Measurements from ENCODE around the gene TRPM4.
A peak's percentile ranks its signal among the peaks of the same experiment; 100 is the strongest.

The TRPM4 gene
- total RNA-seq, result 0 to 0.35 (median 0) reads per million in 3 donors

DNA sequence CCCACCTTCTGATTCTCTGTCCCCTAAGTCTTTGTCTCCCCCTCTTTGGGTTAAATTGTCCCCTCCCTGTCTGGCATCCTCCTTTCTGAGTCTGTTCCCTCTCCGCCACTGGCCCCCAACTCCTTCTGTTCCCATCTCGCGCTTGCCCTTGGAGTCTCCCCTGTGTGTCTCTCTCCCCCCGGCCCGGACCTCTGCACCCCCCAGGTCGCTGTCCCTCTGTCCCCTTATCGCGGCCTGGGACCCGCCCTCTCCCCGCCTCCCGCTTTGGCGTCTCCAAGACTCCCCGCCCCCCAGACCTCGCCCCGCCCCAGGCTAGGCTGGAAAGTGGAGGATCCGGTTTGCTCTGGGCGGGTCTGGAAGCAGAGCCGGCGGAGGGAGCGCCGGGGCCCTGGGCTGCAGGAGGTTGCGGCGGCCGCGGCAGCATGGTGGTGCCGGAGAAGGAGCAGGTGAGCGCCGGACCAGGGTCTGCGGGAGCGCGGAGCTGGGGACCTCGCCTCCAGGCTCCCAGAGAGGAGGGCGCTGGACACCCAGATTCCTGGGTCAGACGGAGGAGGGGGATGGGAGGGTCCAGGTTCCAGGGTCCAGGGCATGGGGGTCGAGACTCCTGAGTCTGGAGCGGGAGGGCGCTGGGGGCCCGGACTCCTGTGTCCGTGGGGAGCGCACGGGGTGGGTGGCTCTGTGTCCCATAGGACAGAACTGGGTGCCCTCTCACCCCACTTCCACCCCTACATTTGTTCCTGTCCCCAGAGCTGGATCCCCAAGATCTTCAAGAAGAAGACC is at the start of gene TRPM4:
TSS of gene TRPM4 (plus strand) at position 348 of the 780 bp plus-strand sequence. CDS start at position 423, 75 bp downstream.
- no peaks in the 10 kb centered on the region for H3K36me3 ChIP-seq (ENCODE audit: control insufficient read depth, insufficient read depth, low read length)
- H3K4me1 ChIP-seq (ENCODE audit: control insufficient read depth, insufficient read depth, low read length, poor library complexity, severe bottlenecking), result no peaks in the 10 kb centered on the region
- no peak for DNase-seq
- peaks cover 24% of the 10 kb centered on the region for H3K27me3 ChIP-seq (replicated peaks; ENCODE audit: control insufficient read depth, insufficient read depth, low read length, poor library complexity, severe bottlenecking)
- H3K9me3 ChIP-seq (ENCODE audit: control insufficient read depth, low read length), result no peaks in the 10 kb centered on the region
- no peak within 1 kb of the TSS for H3K4me3 ChIP-seq (ENCODE audit: insufficient read depth, low read depth, low read length, poor library complexity, severe bottlenecking)
- no peak within 1 kb of the TSS for H3K27ac ChIP-seq (ENCODE audit: insufficient read depth, low read length, poor library complexity, severe bottlenecking)

DNA sequence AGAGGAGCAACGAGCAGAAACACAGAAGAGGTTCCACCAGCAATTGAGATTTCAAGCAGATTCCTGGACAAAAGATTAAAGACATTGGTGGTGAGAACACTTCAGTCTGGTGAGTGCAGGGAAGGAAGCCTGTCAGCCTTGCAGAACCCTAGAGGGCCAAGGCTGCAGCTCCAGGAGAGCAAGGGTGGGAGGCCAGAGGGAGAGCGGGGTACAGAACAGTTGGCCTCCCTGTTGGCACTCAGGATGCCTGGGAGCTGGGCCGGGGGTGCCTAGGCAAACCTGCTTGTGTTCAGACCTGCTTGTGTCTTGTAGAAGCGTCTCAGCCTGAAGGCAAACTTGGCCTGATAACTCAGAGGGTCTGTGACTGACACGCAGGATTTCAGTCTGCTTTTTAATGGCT is 48.5 kb upstream of the TRPM4 start:
- no peaks in the 10 kb centered on the region for H3K27me3 ChIP-seq (replicated peaks; ENCODE audit: control insufficient read depth, insufficient read depth, low read length, poor library complexity, severe bottlenecking)
- H3K36me3 ChIP-seq (ENCODE audit: control insufficient read depth, insufficient read depth, low read length), result peaks cover 45% of the 10 kb centered on the region
- peaks cover 10% of the 10 kb centered on the region for H3K4me1 ChIP-seq (ENCODE audit: control insufficient read depth, insufficient read depth, low read length, poor library complexity, severe bottlenecking)
- H3K9me3 ChIP-seq (ENCODE audit: control insufficient read depth, low read length), result no peaks in the 10 kb centered on the region
- DNase-seq, result no peak
- H3K4me3 ChIP-seq (ENCODE audit: insufficient read depth, low read depth, low read length, poor library complexity, severe bottlenecking), result no peak overlapping the region
- no peak overlapping the region for H3K27ac ChIP-seq (ENCODE audit: insufficient read depth, low read length, poor library complexity, severe bottlenecking)

DNA sequence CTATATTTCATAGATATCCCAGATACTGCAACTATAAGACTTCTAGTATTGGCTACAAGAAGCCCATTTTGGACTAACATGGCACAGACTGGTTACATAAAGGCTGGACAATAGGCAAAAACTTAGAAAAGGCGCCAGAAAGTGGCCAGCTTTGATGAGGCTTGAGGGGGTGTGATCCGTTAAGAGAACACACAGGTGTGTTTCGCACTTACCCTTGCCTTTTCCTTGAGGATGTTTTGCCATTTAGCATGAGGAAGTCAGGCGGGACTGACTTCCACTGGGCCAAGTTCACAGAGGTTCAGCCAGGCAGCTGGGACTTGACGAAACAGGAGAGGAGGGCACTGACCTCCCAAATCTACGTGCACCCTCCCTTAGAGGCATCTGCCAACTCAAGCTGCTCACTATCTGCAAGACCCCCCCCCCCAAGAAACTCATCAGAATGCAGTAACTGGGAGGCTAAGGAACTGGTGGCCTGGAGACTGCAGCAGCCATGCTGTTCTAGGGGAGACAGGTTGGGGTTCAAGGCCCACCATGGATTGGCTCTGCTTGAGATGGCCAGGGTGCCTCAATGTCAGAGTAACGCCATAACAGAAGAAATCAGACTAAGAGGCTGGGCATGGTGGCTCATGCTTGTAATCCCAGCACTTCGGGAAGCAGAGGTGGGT is 47.9 kb upstream of the TRPM4 start:
- H3K4me3 ChIP-seq (ENCODE audit: insufficient read depth, low read depth, low read length, poor library complexity, severe bottlenecking), result no peak overlapping the region
- H3K36me3 ChIP-seq (ENCODE audit: control insufficient read depth, insufficient read depth, low read length), result peaks cover 39% of the 10 kb centered on the region
- no peak overlapping the region for H3K27ac ChIP-seq (ENCODE audit: insufficient read depth, low read length, poor library complexity, severe bottlenecking)
- no peaks in the 10 kb centered on the region for H3K9me3 ChIP-seq (ENCODE audit: control insufficient read depth, low read length)
- H3K27me3 ChIP-seq (replicated peaks; ENCODE audit: control insufficient read depth, insufficient read depth, low read length, poor library complexity, severe bottlenecking), result no peaks in the 10 kb centered on the region
- peaks cover 13% of the 10 kb centered on the region for H3K4me1 ChIP-seq (ENCODE audit: control insufficient read depth, insufficient read depth, low read length, poor library complexity, severe bottlenecking)
- no peak for DNase-seq

DNA sequence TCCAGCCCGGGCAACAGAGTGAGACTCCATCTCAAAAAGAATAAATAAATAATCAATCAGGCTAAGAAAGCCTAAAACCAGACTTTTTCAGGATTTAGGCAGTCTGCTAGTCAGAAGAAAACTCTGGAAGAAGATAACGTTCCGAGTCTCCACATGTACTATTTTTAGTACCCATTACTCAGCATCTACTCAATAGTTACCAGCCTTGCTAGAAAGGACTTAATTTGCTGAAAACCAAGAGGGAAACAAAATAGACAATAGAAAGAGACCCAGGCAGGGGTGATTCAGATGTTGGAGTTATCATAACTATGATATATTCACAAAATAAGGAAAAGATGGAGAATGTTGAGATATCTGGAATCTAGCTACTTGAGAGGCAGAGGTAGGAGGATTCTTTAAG is 47.0 kb upstream of the TRPM4 start:
- Histone ChIP-seq H3K27ac (ENCODE audit: insufficient read depth, low read length, poor library complexity, severe bottlenecking) (no peak overlapping the region), H3K4me3 (ENCODE audit: insufficient read depth, low read depth, low read length, poor library complexity, severe bottlenecking) (no peak overlapping the region), H3K36me3 (ENCODE audit: control insufficient read depth, insufficient read depth, low read length) (peaks cover 31% of the 10 kb centered on the region), H3K4me1 (ENCODE audit: control insufficient read depth, insufficient read depth, low read length, poor library complexity, severe bottlenecking) (peaks cover 13% of the 10 kb centered on the region), H3K27me3 (replicated peaks; ENCODE audit: control insufficient read depth, insufficient read depth, low read length, poor library complexity, severe bottlenecking) (no peaks in the 10 kb centered on the region), H3K9me3 (ENCODE audit: control insufficient read depth, low read length) (no peaks in the 10 kb centered on the region)
- no peak for DNase-seq

GRCh38 chr19:49111218-49111998 is 46.2 kb upstream of the TRPM4 start:
- peaks cover 13% of the 10 kb centered on the region for H3K4me1 ChIP-seq (ENCODE audit: control insufficient read depth, insufficient read depth, low read length, poor library complexity, severe bottlenecking)
- no peak overlapping the region for H3K27ac ChIP-seq (ENCODE audit: insufficient read depth, low read length, poor library complexity, severe bottlenecking)
- H3K27me3 ChIP-seq (replicated peaks; ENCODE audit: control insufficient read depth, insufficient read depth, low read length, poor library complexity, severe bottlenecking), result no peaks in the 10 kb centered on the region
- H3K4me3 ChIP-seq (ENCODE audit: insufficient read depth, low read depth, low read length, poor library complexity, severe bottlenecking), result no peak overlapping the region
- no peak for DNase-seq
- H3K9me3 ChIP-seq (ENCODE audit: control insufficient read depth, low read length), result no peaks in the 10 kb centered on the region
- peaks cover 24% of the 10 kb centered on the region for H3K36me3 ChIP-seq (ENCODE audit: control insufficient read depth, insufficient read depth, low read length)

DNA sequence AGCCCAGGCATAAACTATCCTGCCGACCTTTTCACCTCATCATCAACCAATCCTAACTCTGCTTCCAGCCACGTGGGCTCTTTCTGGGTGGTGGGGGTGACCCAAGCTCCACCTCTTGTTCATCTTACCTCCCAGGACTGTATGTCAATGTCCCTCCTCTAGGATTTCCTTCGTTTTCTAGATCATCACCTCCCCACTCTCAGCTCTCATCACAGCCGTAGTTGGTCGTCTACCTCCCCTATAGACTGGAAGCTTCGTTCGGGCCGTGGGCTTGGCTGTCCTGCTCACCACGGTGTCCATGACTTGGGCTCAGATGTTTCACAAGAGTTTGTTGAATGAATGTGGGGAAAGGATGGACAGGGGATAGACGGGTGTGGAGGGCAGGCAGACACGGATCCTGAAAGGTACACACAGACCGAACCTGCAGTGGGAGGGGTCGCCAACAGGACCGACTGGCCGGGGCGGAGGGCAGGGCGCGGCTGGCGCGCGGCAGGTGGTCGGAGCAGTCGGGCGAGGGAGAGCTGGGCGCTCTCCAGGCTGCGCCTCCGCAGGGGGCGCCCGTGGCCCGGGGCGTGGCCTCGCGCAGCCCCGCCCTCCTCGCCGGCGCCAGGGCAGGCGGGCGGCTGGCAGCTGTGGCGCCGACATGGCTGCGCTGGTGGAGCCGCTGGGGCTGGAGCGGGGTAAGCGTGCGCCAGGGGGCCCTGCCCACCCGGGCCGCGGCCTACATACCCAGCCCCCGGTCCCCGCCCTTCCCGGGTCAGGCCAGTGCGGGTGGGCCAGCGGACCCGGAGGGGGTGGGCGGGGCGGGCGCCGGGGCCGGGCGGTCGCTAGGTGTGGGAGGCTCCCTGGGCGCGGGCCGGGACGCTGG is 43.6 kb upstream of the TRPM4 start, which contains the start of gene LIN7B:
TSS of gene LIN7B (plus strand) at position 609 of the 868 bp plus-strand sequence. CDS start at position 644, 35 bp downstream.
- H3K36me3 ChIP-seq (ENCODE audit: control insufficient read depth, insufficient read depth, low read length), result no peaks in the 10 kb centered on the region
- peak within 1 kb of the TSS; percentile 48 for H3K27ac ChIP-seq (ENCODE audit: insufficient read depth, low read length, poor library complexity, severe bottlenecking)
- DNase-seq, result peak; percentile 66 to 68 (median 68)
- no peaks in the 10 kb centered on the region for H3K27me3 ChIP-seq (replicated peaks; ENCODE audit: control insufficient read depth, insufficient read depth, low read length, poor library complexity, severe bottlenecking)
- peak within 1 kb of the TSS; percentile 73 for H3K4me3 ChIP-seq (ENCODE audit: insufficient read depth, low read depth, low read length, poor library complexity, severe bottlenecking)
- no peaks in the 10 kb centered on the region for H3K9me3 ChIP-seq (ENCODE audit: control insufficient read depth, low read length)
- peaks cover 22% of the 10 kb centered on the region for H3K4me1 ChIP-seq (ENCODE audit: control insufficient read depth, insufficient read depth, low read length, poor library complexity, severe bottlenecking)

DNA sequence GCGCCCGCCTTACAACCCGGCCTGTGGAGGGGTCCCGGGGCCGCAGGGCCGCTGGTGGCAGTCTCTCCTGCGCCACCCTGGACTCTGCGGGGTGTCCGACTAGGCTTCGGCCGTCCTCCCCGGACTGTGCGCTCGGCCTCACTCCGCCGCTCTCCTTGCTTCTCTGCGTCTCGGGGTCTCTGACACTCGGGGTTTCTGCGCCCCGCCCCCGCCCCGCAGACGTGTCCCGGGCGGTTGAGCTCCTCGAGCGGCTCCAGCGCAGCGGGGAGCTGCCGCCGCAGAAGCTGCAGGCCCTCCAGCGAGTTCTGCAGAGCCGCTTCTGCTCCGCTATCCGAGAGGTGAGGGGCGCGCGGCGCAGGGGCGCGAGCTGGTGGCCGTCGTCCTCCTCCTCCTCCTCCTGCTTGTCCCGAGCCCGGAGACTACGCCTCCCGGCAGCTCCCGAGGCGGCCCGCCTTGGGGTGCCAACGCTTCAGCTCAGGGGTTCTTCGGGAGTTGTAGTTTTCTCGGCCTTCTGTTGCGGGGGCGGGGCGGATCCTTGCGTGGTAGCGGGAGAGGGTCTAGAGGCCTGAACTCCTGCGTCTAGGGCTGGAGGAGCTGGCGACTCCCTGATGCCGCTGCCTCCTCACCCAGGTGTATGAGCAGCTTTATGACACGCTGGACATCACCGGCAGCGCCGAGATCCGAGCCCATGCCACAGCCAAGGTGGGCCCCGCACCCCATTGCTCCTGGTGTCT is 42.8 kb upstream of the TRPM4 start:
- Histone ChIP-seq H3K9me3 (ENCODE audit: control insufficient read depth, low read length) (no peaks in the 10 kb centered on the region), H3K27ac (ENCODE audit: insufficient read depth, low read length, poor library complexity, severe bottlenecking) (peak overlapping the region; percentile 48)
- DNase-seq, result peak in 2 of 3 donors; percentile 14 to 21

GRCh38 chr19:49116544-49116943 is 41.0 kb upstream of the TRPM4 start:
- Histone ChIP-seq H3K27ac (ENCODE audit: insufficient read depth, low read length, poor library complexity, severe bottlenecking) (no peak overlapping the region), H3K36me3 (ENCODE audit: control insufficient read depth, insufficient read depth, low read length) (no peaks in the 10 kb centered on the region), H3K9me3 (ENCODE audit: control insufficient read depth, low read length) (no peaks in the 10 kb centered on the region), H3K4me3 (ENCODE audit: insufficient read depth, low read depth, low read length, poor library complexity, severe bottlenecking) (no peak overlapping the region), H3K4me1 (ENCODE audit: control insufficient read depth, insufficient read depth, low read length, poor library complexity, severe bottlenecking) (peaks cover 28% of the 10 kb centered on the region), H3K27me3 (replicated peaks; ENCODE audit: control insufficient read depth, insufficient read depth, low read length, poor library complexity, severe bottlenecking) (no peaks in the 10 kb centered on the region)
- DNase-seq, result no peak

More for the DNA sequence above, 42.8 kb upstream of the TRPM4 start:
- Histone ChIP-seq H3K27me3 (replicated peaks; ENCODE audit: control insufficient read depth, insufficient read depth, low read length, poor library complexity, severe bottlenecking) (no peaks in the 10 kb centered on the region), H3K36me3 (ENCODE audit: control insufficient read depth, insufficient read depth, low read length) (no peaks in the 10 kb centered on the region), H3K4me3 (ENCODE audit: insufficient read depth, low read depth, low read length, poor library complexity, severe bottlenecking) (peak overlapping the region; percentile 73), H3K4me1 (ENCODE audit: control insufficient read depth, insufficient read depth, low read length, poor library complexity, severe bottlenecking) (peaks cover 23% of the 10 kb centered on the region)
